Stimulated activated CD4-positive, alpha-beta T cell treated with anti-CD3 and anti-CD28 coated beads, Interleukin-4, amount 100 ng/mL, for 4 hours (primary cell): ENCODE measurements around the gene CPXM2.

Source experiments
- DNase-seq, 2 experiments: peaks; one replicate each; pipeline ENCODE4 v3.0.0-alpha.2; 2020

The CPXM2 gene

DNA sequence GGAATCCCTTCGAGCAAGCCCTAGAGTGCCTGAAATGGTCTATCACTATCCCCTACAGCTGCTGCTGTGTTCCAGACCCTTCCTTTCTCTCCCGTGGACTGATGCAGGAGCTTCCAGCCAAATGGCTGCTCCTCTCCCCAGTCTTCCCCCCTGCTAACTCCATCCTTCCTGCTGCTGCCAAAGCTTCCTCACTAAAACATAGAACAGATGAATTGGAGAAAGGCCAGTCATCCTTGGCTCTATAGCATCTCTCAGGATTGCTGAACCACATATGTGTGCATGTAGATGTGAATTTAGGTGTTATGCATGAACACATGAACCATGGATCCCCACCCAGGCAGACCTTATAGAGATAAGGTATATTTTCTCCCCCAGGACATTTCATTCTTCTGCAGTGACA is 164.8 kb downstream of the CPXM2 start:
- no peak for DNase-seq

GRCh38 chr10:123726381-123726780 is 165.2 kb downstream of the CPXM2 start:
- DNase-seq: no peak

GRCh38 chr10:123724747-123725146 is 166.9 kb downstream of the CPXM2 start:
- no peak for DNase-seq

DNA sequence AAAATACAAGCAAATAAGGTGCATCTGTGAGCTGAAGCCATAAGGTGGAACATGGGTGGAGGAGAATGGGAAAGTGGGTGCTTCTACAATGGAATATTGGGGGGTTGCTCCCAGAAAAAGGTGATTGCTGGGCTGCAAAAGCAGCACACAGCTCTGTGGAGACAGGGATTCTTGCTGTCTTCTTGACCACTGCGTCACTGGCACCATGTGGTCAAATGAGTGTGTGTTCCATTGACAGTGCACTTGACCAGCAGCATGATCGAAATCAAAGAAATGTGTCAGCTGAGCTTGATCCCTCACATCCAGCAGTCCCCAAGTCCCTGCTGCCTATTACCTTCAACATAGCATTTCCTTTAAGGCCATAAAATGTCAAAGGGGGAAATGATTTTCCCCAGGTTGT is 169.3 kb downstream of the CPXM2 start:
- DNase-seq: no peak

DNA sequence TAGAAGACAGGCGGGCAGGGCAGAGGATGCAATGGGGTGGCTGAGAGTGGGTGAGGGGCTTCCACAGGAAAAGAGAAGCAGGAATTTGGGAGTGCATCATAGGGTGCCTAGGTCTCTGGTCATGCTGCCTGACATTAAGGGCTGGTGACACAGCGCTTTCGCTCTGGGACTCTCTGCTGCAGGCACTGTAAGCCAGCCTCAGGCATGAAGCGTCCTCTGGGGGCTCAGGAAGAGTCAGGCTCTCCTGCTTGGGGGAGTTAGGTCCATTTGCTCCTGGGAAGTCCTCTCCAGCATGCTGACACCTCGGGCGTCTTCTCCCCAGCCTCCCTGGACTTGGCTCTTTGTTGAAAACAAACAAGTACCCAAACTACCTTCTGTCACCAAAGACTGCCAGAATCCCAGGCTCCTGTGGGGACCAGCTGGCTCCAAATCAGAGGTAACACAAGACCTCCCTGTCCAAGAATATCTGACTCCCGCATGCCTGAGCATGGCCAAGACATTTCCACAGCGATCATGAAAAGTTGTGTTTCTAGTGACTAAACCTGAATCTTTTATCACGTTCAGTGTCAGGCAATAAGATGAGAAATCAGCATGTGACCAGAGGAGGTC is 170.1 kb downstream of the CPXM2 start:
- no peak for DNase-seq

DNA sequence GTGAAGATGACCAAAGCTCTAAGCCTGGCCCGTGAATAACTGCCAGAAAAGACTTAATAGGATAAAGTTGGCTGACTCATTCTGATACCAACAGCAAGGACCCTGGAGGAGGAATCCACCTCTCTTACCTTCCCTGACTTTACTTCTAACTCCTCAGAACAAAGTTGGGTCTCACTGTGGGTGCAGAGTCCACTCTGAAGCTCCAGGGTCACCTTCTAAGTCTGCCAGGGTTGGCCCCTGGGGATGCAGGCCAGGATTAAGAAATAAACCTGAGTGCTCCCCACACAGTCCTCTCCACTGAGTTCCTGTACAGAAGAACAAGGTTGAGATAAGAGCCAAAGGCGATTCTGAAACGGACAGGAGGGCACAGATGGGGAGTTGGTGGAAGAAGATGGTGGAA is 171.1 kb downstream of the CPXM2 start:
- no peak for DNase-seq

- no peak for DNase-seq
Observed at GRCh38 chr10:123718544-123719060, 173.0 kb downstream of the CPXM2 start.

DNA sequence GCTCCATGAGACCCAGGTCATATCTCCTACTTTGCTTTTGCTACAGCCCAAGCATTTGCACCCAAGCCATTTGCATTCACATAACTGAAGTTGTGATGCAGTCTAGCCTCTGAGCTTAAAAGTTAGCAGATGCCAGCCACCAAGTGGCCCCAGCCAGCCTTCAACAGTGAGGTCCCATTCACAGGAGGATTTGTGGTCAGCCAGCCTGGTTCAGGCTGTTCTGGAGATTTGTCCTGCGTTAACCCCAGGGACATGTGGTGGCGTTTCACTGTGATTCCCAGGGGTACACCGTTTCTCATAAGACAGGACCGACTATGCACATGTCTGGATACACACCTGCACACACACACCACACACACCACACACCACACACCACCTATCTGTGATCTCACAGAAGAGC is 174.3 kb downstream of the CPXM2 start:
- DNase-seq: no peak

DNA sequence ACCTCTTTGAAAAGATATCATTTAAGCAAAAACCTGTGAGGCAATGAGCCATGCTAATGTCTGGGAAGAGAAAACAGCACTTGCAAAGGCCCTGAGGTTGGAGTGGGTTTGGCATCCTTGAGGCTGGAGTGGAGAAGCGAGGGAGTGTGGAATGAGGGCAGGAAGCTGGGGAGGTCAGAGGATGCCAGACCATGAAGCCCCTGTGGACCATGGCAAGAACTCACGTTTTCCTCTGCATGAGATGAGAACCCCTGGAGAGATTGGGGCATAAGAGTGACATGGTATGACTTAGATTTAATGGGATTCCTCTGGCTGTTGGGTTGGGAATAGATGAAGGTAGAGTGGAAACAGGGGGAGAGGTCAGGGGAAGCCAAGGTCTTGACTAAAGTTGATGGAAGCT is 176.1 kb downstream of the CPXM2 start:
- no peak for DNase-seq

DNA sequence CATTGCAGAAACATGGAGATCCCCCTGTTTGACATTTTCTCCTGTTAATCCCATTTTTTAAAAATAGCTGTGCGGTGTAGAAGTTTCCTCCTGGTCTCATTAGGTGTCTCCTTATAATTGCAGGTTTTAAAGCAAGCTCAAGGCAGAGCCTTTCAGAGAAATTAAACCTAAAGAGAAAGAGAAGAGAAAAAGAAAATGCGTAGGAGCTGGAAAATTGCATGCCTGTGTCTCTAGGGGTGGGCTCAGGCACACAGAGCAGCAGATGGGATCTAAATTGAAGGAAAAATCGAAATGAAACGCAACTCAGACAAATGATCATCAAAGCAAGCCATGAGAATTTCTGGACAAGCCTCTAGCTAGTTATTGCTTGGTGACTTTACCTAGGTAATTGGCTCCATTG is 185.4 kb downstream of the CPXM2 start:
- DNase-seq: no peak

GRCh38 chr10:123704812-123705211 is 186.8 kb downstream of the CPXM2 start:
- DNase-seq: no peak

GRCh38 chr10:123704076-123704475 is 187.5 kb downstream of the CPXM2 start:
- DNase-seq: no peak

- no peak for DNase-seq
Observed at GRCh38 chr10:123703195-123703790, 188.3 kb downstream of the CPXM2 start.
